Mammary epithelial cell (primary cell): ENCODE results near the gene DGKD.

Experiments
- CTCF ChIP-seq, 2 donors: IDR thresholded peaks in 1 of 2; conservative IDR thresholded peaks in 1 of 2; 2 replicates each; pipeline ENCODE4 v1.5.1; 2011 to 2012; ENCODE audit warnings: inconsistent platforms in 2 of 2, low read length in 2 of 2, mild to moderate bottlenecking in 2 of 2, control low read depth in 1 of 2, low read depth in 1 of 2; ENCODE audit not compliant: insufficient read depth in 1 of 2; ENCODE audit errors: extremely low read depth in 1 of 2
- EZH2 ChIP-seq: IDR thresholded peaks from 2 replicates; pipeline ENCODE4 v1.6.1; 2012; ENCODE audit warnings: low read length, inconsistent platforms, borderline replicate concordance

GRCh38 chr2:233379034-233379433 lies 24.7 kb downstream of the DGKD start:
- TF ChIP-seq CTCF (conservative IDR thresholded peaks at IDR 0.05 in 1 of 2, IDR thresholded peaks at IDR 0.05 in 1 of 2; ENCODE audit: extremely low read depth in 1 of 2, insufficient read depth in 1 of 2, low read depth in 1 of 2, low read length in 2 of 2) = no peak
- TF ChIP-seq EZH2 = no peak
